ENCODE data around the gene CDK5.

The CDK5 gene

DNA sequence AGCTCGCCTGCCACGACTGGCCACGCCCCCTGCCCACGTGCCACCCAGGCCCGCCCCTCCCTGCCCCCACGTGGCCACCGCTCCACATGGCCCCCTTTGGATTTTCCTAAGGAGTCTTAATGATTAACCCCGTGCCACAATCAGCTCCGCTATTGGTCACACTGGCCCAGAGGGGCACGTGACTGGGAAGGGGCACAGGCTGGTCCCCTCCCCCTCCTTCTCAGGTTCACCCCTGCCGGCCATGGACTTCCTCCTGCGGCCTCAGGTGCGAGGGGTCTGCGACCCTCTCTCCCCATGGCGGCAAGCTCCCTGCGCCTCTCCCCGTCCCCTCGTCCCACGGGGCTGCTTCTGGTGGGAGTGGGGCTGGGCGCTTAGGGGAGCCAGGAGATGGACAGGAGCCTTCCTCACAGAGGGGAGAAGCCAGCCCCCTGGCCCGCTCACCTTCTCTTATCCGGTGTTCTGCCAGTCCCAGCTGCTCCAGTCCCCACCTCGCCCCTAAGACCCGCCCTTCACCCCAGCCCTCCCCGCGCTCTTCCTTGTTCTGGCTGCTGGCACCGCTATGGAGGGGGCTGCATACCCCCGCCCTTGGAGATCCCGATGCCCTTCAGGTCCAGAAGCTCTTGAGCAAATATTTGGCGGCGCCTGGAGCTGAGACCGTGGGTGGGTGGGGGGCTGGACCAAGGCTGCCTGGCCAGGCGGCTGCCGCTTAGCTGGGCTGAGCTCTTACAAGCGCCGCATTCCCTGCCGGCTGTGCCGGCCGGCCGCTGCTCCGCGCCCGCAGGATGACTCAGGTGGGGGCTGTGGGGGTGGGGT is 4.9 kb upstream of the CDK5 start:
- H3K27me3 ChIP-seq (ENCODE audit: control insufficient read depth in 1 of 2, insufficient read depth in 2 of 2, low read length in 2 of 2), result no peaks in the 10 kb centered on the region
- peaks cover 31% of the 10 kb centered on the region in 2 donors for H3K4me1 ChIP-seq (ENCODE audit: control insufficient read depth in 1 of 2, insufficient read depth in 2 of 2, low read length in 2 of 2)
- no peaks in the 10 kb centered on the region for H3K9me3 ChIP-seq (ENCODE audit: control insufficient read depth in 1 of 2, low read length in 2 of 2)
- peak overlapping the region; percentile 66 to 77 for H3K4me3 ChIP-seq (ENCODE audit: low read depth in 1 of 2, low read length in 2 of 2)
- peaks cover 13 to 30% of the 10 kb centered on the region in 2 donors for H3K36me3 ChIP-seq (ENCODE audit: control insufficient read depth in 1 of 2, insufficient read depth in 2 of 2, low read length in 2 of 2)
- H3K9ac ChIP-seq (ENCODE audit: low read depth in 1 of 2, low read length in 2 of 2), result peak overlapping the region; percentile 30 to 59
- peak overlapping the region; percentile 44 for H3K27ac ChIP-seq (ENCODE audit: low read depth, low read length)

DNA sequence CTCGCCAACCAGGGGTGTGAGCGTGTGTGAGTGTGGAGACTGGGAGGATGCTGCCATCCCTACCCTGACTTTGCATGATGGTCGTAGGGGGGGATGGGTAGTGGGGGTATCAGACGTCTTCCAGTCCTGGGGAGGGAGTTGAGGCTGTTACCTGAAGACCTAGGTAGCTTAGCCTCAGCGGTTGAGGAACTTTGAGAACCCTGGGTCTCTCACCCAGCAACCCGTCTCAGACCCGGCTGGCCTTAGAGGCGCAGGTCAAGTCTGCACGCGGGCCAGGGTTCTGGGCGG is 4.4 kb upstream of the CDK5 start:
- H3K9ac ChIP-seq (ENCODE audit: low read depth in 1 of 2, low read length in 2 of 2), result no peak overlapping the region
- peaks cover 9 to 25% of the 10 kb centered on the region in 2 donors for H3K36me3 ChIP-seq (ENCODE audit: control insufficient read depth in 1 of 2, insufficient read depth in 2 of 2, low read length in 2 of 2)
- no peaks in the 10 kb centered on the region for H3K9me3 ChIP-seq (ENCODE audit: control insufficient read depth in 1 of 2, low read length in 2 of 2)
- peaks cover 35 to 36% of the 10 kb centered on the region in 2 donors for H3K4me1 ChIP-seq (ENCODE audit: control insufficient read depth in 1 of 2, insufficient read depth in 2 of 2, low read length in 2 of 2)
- H3K4me3 ChIP-seq (ENCODE audit: low read depth in 1 of 2, low read length in 2 of 2), result no peak overlapping the region
- H3K27ac ChIP-seq (ENCODE audit: low read depth, low read length), result no peak overlapping the region
- no peaks in the 10 kb centered on the region for H3K27me3 ChIP-seq (ENCODE audit: control insufficient read depth in 1 of 2, insufficient read depth in 2 of 2, low read length in 2 of 2)

DNA sequence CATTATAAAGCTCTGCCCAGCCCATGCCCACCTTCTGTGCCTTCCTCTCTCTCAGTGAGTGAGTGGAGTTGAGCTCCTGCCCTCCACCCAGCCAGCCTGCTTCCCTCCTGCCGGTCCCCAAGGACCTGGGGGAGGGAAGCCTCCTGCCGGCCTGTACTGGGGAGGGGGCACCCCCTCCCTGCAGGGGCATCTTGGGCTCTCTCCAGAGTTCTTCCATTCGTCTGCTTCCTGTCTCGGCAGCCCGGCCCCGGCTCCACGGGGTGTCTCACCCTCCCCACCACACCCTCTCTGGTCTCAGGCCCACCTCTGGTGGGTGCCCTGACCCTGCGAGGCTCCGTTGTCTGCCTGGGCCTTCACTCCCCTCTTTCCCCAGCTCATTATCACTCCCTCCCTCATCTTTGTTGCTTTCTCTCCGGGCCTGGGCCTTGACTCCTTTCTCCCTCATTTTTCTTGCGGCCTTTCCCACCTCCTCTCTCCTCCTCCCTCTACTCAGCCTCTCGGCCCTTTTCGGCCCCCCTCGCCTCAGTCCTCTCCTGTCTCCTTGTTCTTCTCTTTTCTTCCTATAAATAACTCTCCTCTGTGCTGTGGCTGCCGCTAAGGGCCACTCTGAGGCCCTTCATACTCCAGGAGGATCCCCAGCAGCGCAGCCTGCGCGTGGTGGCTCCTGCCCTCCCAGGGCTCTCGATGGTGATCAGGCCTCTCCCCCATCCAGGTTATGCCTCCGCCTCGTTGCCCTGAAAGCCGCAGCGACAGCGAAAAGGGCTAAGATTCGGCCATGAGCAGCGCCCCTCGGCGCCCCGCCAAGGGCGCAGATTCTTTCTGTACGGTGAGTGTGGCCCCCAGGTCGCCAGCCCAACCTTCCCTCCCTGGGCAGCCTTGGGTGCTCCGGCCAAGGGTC is 3.8 kb upstream of the CDK5 start:
- Histone ChIP-seq H3K4me1 (ENCODE audit: control insufficient read depth in 1 of 2, insufficient read depth in 2 of 2, low read length in 2 of 2) (peaks cover 40 to 42% of the 10 kb centered on the region in 2 donors), H3K4me3 (ENCODE audit: low read depth in 1 of 2, low read length in 2 of 2) (no peak overlapping the region), H3K36me3 (ENCODE audit: control insufficient read depth in 1 of 2, insufficient read depth in 2 of 2, low read length in 2 of 2) (peaks cover 9 to 19% of the 10 kb centered on the region in 2 donors), H3K9me3 (ENCODE audit: control insufficient read depth in 1 of 2, low read length in 2 of 2) (no peaks in the 10 kb centered on the region), H3K9ac (ENCODE audit: low read depth in 1 of 2, low read length in 2 of 2) (no peak overlapping the region), H3K27ac (ENCODE audit: low read depth, low read length) (no peak overlapping the region), H3K27me3 (ENCODE audit: control insufficient read depth in 1 of 2, insufficient read depth in 2 of 2, low read length in 2 of 2) (no peaks in the 10 kb centered on the region)

DNA sequence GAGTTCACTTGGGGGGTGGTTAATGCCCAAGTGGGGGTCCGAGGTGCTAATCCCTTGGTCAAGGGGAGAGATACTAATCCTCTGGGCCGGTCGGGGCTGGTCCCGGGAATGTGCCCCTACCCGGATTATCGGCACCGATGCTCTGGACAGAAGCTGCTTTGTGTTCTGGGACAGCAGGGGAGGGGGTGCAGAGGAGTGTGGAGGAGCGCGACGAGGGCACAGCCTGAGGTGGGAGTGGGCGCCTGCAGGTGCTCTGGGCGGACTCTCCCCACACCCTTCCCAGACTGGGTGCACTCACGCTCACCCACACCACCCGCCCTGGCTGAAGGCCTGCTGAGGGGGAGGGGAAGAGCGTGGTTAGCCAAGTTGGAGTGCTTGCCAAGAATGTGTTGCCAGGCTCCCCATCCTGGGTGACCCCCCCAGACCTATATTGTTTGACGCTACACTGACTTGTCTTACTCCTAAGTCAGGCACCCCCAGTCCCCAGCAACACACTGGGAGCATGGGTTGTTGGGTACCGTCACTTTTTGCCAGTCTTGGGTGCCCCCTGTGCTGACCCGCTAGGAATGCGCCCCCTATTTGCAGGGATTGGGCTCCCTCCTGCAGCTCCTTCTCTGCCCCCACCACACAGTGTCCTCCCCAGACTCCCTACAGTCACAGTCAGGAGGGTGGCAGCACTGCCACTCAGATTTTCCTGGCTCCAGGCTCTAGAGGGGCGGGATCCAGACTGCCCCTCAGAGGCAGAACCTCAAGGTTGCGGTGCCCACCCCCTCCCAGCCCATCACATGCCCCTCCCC is 2.9 kb upstream of the CDK5 start:
- H3K9me3 ChIP-seq (ENCODE audit: control insufficient read depth in 1 of 2, low read length in 2 of 2), result no peaks in the 10 kb centered on the region
- H3K27me3 ChIP-seq (ENCODE audit: control insufficient read depth in 1 of 2, insufficient read depth in 2 of 2, low read length in 2 of 2), result no peaks in the 10 kb centered on the region
- peaks cover 9 to 13% of the 10 kb centered on the region in 2 donors for H3K36me3 ChIP-seq (ENCODE audit: control insufficient read depth in 1 of 2, insufficient read depth in 2 of 2, low read length in 2 of 2)
- H3K4me3 ChIP-seq (ENCODE audit: low read depth in 1 of 2, low read length in 2 of 2), result peak overlapping the region; percentile 75 to 94
- H3K9ac ChIP-seq (ENCODE audit: low read depth in 1 of 2, low read length in 2 of 2), result peak overlapping the region; percentile 69 to 95
- peaks cover 40 to 43% of the 10 kb centered on the region in 2 donors for H3K4me1 ChIP-seq (ENCODE audit: control insufficient read depth in 1 of 2, insufficient read depth in 2 of 2, low read length in 2 of 2)
- no peak overlapping the region for H3K27ac ChIP-seq (ENCODE audit: low read depth, low read length)

DNA sequence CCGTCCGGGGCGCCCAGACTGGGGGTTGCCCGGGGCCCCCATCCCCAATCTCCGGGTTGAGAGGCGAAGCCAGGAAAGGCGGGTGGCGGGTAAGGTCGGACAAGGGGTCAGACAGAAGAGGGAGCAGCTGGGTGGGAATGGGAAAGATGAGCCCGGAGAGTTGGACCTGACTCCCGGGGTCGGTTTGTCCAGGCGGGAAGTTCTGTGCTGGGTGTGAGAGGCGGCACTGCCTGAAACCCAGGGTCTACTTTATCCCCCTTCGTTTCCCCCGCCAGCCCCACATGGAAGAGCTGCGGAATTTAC is 2.4 kb upstream of the CDK5 start:
- peaks cover 40 to 43% of the 10 kb centered on the region in 2 donors for H3K4me1 ChIP-seq (ENCODE audit: control insufficient read depth in 1 of 2, insufficient read depth in 2 of 2, low read length in 2 of 2)

DNA sequence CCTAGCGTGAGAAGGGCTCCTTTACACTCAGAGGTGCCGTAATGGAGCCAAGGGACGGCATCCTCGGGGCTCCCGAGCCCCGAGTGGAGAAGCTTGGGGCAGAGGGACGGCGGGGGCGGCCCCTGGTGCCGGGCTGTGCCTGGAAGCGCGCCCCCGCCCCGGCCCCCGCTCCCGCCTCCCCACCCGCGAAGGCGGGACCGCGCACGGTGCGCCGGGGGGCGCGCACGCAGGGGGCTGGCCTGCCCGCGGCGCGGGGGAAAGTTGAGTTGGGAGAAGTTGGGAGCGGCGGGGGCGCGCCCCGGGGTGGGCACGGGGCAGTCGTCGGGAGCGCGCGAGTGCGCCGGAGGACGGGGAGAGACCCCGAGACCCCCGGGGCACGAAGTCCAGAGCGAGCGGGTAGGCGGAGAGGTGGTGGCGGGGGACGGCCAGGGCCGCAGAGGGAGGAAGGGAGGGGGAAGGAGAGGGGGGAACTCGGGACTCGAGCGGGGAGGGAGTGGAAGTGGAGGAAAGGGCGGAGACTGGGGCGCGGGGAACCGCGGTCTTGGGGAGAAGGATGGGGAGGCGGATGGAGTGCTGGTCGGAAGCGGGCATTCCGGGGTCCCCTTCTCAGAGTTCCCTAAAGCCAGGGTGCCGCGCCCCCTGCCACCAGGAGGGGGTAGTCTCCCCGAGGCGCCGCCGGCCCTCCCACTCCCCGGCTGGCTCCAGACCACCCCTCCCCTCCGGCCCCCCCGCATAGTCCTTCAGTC is 1.8 kb upstream of the CDK5 start, which contains the start of gene SLC4A2:
Gene SLC4A2, plus strand, starts transcription at position 223 of the 746 bp plus-strand sequence. CDS start 2,399 bp downstream, outside the sequence.
- Histone ChIP-seq H3K4me3 (ENCODE audit: low read depth in 1 of 2, low read length in 2 of 2) (peak within 1 kb of the TSS; percentile 77 to 94), H3K9ac (ENCODE audit: low read depth in 1 of 2, low read length in 2 of 2) (peak within 1 kb of the TSS; percentile 87 to 95), H3K27me3 (ENCODE audit: control insufficient read depth in 1 of 2, insufficient read depth in 2 of 2, low read length in 2 of 2) (no peaks in the 10 kb centered on the region), H3K9me3 (ENCODE audit: control insufficient read depth in 1 of 2, low read length in 2 of 2) (no peaks in the 10 kb centered on the region), H3K4me1 (ENCODE audit: control insufficient read depth in 1 of 2, insufficient read depth in 2 of 2, low read length in 2 of 2) (peaks cover 40 to 43% of the 10 kb centered on the region in 2 donors), H3K27ac (ENCODE audit: low read depth, low read length) (peak within 1 kb of the TSS; percentile 96), H3K36me3 (ENCODE audit: control insufficient read depth in 1 of 2, insufficient read depth in 2 of 2, low read length in 2 of 2) (peaks cover 0 to 2% of the 10 kb centered on the region in 2 donors)

More for the DNA sequence above, 2.4 kb upstream of the CDK5 start:
- Histone ChIP-seq H3K27me3 (ENCODE audit: control insufficient read depth in 1 of 2, insufficient read depth in 2 of 2, low read length in 2 of 2) (no peaks in the 10 kb centered on the region), H3K4me3 (ENCODE audit: low read depth in 1 of 2, low read length in 2 of 2) (peak overlapping the region; percentile 75 to 94), H3K27ac (ENCODE audit: low read depth, low read length) (peak overlapping the region; percentile 96), H3K9me3 (ENCODE audit: control insufficient read depth in 1 of 2, low read length in 2 of 2) (no peaks in the 10 kb centered on the region), H3K36me3 (ENCODE audit: control insufficient read depth in 1 of 2, insufficient read depth in 2 of 2, low read length in 2 of 2) (peaks cover 4 to 7% of the 10 kb centered on the region in 2 donors), H3K9ac (ENCODE audit: low read depth in 1 of 2, low read length in 2 of 2) (peak overlapping the region; percentile 69 to 95)

DNA sequence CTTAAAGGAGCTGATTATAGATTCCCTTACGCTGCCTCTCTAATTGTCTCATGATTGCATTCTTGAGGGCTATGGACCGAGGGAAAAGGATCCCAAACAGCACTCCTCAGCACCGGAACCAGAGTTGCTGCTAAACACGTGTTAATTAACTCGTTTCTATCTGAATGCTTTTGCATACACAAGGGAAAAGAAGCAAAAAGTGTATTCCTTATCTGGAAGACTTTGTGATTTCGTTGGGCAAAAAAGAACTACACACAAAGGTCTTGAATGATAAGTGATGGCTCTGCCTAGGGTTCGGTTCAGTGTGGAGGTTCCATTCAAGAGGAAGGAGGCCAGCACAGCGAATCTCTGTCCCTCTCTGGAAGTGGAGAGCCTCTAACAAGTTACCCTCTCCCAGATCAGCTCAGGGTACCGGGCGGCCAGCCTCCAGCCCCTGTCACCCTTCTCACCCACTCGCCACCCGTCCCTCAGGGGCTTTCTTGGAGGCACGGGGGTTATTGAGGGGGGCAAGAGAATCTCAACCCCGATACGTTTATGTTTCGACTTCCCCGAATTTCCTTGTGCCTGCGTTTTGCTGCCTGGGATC is 1.2 kb upstream of the CDK5 start:
- Histone ChIP-seq H3K9ac (ENCODE audit: low read depth in 1 of 2, low read length in 2 of 2) (peak overlapping the region; percentile 87 to 95), H3K9me3 (ENCODE audit: control insufficient read depth in 1 of 2, low read length in 2 of 2) (no peaks in the 10 kb centered on the region), H3K4me1 (ENCODE audit: control insufficient read depth in 1 of 2, insufficient read depth in 2 of 2, low read length in 2 of 2) (peaks cover 40 to 43% of the 10 kb centered on the region in 2 donors), H3K27ac (ENCODE audit: low read depth, low read length) (peak overlapping the region; percentile 96), H3K4me3 (ENCODE audit: low read depth in 1 of 2, low read length in 2 of 2) (peak overlapping the region; percentile 77 to 94), H3K27me3 (ENCODE audit: control insufficient read depth in 1 of 2, insufficient read depth in 2 of 2, low read length in 2 of 2) (no peaks in the 10 kb centered on the region), H3K36me3 (ENCODE audit: control insufficient read depth in 1 of 2, insufficient read depth in 2 of 2, low read length in 2 of 2) (no peaks in the 10 kb centered on the region)

DNA sequence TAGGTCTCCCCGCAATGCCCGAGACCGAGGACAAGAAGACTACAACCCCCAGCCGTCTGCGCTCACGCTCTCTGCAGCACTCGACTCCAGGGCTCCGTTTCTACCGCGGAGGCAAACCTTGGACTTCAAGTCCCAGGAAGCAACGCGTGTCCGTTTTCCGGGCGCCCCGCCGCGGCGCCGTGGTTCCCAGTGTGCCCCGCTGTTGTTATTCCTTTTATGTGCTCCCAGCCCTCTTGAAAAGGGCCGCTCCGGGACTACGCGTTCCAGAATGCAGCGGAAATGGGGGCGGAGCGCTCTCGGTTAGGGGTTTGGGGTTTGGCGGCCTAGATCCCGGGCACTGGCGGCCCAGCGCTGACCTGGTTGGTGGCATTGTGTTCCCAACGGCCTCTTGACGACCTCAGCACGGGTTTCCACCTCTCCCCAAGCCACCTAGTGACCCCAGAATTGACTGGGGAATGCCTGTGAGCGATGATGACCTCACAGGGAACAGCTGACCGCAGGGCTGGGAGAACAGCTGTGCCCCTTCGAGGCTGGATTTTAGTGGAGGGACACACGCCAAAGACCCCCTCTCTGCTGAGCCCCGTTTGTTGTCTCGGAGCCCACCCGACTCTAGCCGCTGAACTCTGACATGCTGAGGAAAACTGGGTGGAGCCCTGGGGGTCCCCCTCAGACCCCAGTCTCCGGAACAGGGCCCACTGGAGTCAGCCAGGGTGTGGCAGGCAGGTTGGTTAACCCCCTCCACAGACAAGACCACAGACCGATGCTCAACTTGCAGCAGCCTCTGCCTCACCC is 488 bp upstream of the CDK5 start:
- Histone ChIP-seq H3K4me1 (ENCODE audit: control insufficient read depth in 1 of 2, insufficient read depth in 2 of 2, low read length in 2 of 2) (peaks cover 40 to 43% of the 10 kb centered on the region in 2 donors), H3K9ac (ENCODE audit: low read depth in 1 of 2, low read length in 2 of 2) (peak overlapping the region; percentile 87 to 95), H3K27me3 (ENCODE audit: control insufficient read depth in 1 of 2, insufficient read depth in 2 of 2, low read length in 2 of 2) (no peaks in the 10 kb centered on the region), H3K36me3 (ENCODE audit: control insufficient read depth in 1 of 2, insufficient read depth in 2 of 2, low read length in 2 of 2) (no peaks in the 10 kb centered on the region), H3K4me3 (ENCODE audit: low read depth in 1 of 2, low read length in 2 of 2) (peak overlapping the region; percentile 94), H3K27ac (ENCODE audit: low read depth, low read length) (peak overlapping the region; percentile 96), H3K9me3 (ENCODE audit: control insufficient read depth in 1 of 2, low read length in 2 of 2) (no peaks in the 10 kb centered on the region)
